Putamen (tissue), 1 donor: ENCODE data around the gene RBM33.

ENCODE experiments used
- DNase-seq: peaks from one replicate; pipeline ENCODE4 v3.0.0-alpha.2; 2016; ENCODE audit warnings: low spot score

The RBM33 gene

GRCh38 chr7:155796381-155797261, 152.2 kb downstream of the RBM33 start:
- DNase-seq = no peak

GRCh38 chr7:155797262-155798250, 153.1 kb downstream of the RBM33 start:
- DNase-seq = no peak

- DNase-seq = no peak
Observed at GRCh38 chr7:155798673-155799439, 154.4 kb downstream of the RBM33 start.

GRCh38 chr7:155799514-155799913, 155.1 kb downstream of the RBM33 start:
- no peak for DNase-seq

GRCh38 chr7:155800301-155800700, 155.8 kb downstream of the RBM33 start:
- DNase-seq = no peak

GRCh38 chr7:155800741-155801267, 156.3 kb downstream of the RBM33 start:
- DNase-seq = no peak

- no peak for DNase-seq
Observed at GRCh38 chr7:155802291-155802690, 157.8 kb downstream of the RBM33 start.

GRCh38 chr7:155802906-155803417, 158.5 kb downstream of the RBM33 start:
- DNase-seq = no peak

- DNase-seq = no peak
Observed at GRCh38 chr7:155803418-155804376, 159.2 kb downstream of the RBM33 start.

GRCh38 chr7:155804431-155804831, 160.0 kb downstream of the RBM33 start:
- no peak for DNase-seq

- DNase-seq = peak; percentile 48
Observed at GRCh38 chr7:155804897-155805825, 160.7 kb downstream of the RBM33 start.

GRCh38 chr7:155805826-155806095, 161.3 kb downstream of the RBM33 start:
- DNase-seq = no peak

- DNase-seq = no peak
Observed at GRCh38 chr7:155806096-155806871, 161.8 kb downstream of the RBM33 start.

- no peak for DNase-seq
Observed at GRCh38 chr7:155807065-155807671, 162.7 kb downstream of the RBM33 start.

GRCh38 chr7:155807789-155808548, 163.5 kb downstream of the RBM33 start:
- DNase-seq = no peak

GRCh38 chr7:155808549-155809331, 164.3 kb downstream of the RBM33 start:
- no peak for DNase-seq
